GM12864 (cell line): ENCODE results near the gene ANTXRL.
"Not testable (repeated sequence)": the region's sequence is repeated elsewhere in the genome, so short reads cannot be mapped to it uniquely, and the experiment has no call there.

Experiments
- DNase-seq: peaks from one replicate; pipeline ENCODE4 v3.0.0-alpha.2; 2011; ENCODE audit warnings: low read depth
- H3K4me3 ChIP-seq: 2 replicates; pipeline ENCODE4 v1.5.1; 2011; ENCODE audit warnings: mild to moderate bottlenecking, low read depth, low read length, control low read depth
- TF ChIP-seq, protein P1 (sequence below): IDR thresholded peaks from 2 replicates; pipeline ENCODE4 v1.5.1; 2011; ENCODE audit warnings: low read depth, mild to moderate bottlenecking, moderate library complexity, low read length, control low read depth, inconsistent platforms; ENCODE audit errors: missing control alignments

Gene ANTXRL

DNA sequence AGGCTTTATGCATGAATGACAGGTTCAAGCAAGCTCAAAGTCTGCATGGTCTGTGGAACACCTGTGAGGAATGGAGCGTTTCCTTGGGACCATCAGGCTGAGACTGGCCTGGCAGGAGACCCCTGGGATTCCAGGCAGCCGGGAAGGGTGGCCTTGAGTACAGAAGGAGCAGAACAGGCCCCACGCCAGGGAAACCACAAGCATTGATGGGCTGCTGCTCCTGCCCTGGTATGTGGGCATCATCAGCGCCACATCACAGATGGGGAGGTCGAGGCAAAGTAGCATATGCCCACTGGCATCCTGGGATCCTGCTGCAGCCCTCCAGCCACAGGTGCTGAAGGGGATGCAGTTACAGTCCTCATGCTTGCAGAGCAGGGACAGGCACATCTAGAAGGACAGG, 40.9 kb downstream of the ANTXRL start:
- TF ChIP-seq, protein P1, sequence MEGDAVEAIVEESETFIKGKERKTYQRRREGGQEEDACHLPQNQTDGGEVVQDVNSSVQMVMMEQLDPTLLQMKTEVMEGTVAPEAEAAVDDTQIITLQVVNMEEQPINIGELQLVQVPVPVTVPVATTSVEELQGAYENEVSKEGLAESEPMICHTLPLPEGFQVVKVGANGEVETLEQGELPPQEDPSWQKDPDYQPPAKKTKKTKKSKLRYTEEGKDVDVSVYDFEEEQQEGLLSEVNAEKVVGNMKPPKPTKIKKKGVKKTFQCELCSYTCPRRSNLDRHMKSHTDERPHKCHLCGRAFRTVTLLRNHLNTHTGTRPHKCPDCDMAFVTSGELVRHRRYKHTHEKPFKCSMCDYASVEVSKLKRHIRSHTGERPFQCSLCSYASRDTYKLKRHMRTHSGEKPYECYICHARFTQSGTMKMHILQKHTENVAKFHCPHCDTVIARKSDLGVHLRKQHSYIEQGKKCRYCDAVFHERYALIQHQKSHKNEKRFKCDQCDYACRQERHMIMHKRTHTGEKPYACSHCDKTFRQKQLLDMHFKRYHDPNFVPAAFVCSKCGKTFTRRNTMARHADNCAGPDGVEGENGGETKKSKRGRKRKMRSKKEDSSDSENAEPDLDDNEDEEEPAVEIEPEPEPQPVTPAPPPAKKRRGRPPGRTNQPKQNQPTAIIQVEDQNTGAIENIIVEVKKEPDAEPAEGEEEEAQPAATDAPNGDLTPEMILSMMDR, result no peak
- no peak overlapping the region for H3K4me3 ChIP-seq
- DNase-seq, result no peak

DNA sequence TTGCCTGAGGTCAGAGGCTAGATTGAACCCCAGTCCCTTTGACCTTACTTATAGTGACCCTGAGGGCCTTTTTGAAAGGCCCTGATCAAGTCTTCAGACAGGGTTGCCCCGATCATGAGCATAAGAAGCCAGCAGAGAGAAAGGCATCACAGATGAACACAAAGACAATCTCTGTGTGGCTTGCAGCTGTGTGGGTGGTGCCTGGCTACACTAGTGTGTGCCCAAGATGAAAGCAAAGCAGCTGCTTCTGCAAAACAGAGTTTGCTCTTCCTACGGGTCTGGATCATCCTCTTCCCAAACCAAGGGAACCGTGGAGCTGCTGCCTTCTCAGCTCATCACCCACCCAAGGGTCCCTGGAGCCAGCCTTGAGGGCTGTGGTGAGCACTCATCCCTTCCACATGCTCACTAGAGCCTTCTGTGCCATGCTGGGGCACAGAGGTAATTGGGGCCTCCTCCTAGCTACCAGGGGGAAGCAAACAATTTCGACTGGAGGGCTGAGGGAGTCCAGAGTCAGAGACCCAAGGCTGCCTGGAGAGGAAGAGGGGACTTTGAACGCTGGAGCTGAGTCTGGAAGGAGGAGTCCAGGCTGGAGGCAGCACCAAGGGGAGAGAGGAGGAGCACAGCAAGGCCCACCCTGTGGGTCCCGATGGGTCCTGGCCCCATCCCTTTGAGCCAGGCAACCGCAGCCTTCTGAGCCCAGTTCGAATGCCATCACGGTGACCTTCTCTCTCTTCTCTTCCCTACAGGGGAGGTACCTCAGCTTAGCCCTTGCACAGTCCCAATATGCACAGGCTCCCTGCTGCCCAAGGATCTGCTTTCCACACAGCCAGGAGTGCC, 42.3 kb downstream of the ANTXRL start:
- TF ChIP-seq, protein P1, result no peak
- DNase-seq, result no peak
- no peak overlapping the region for H3K4me3 ChIP-seq

DNA sequence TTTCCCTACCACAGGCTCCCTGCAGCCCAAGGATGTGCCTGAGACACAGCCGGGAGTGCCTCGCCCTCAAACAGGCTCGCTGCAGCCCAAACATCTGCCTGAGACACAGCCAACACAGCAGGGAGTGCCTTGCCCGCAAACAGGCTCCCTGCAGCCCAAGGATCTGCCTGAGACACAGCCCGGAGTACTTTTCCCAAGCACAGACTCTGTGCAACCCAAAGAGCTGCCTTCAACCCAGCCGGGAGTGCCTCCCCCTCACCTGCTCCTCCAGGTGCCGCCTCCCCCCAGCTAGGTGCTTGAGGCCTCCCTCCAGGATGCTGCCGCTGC, 42.9 kb downstream of the ANTXRL start:
- H3K4me3 ChIP-seq, result no peak overlapping the region
- DNase-seq, result no peak
- TF ChIP-seq, protein P1, result no peak

DNA sequence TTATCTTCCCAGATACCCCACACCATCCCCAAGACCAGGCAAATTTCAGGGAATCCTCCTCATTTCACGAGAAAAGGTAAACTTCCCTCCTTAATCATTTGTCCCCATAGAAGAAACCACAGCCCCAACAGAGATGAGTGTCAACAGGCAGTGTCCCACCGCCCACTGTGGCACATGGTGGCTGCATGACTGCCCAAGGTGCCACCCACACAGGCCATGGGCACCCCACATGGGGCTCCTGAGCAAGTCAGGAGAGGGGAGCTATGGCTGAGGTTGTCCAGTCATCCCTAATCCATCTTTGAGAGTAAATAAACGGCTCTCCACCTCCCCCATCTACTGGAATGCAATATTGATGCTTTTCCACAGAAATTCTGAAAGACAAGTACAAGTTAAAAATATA, 44.1 kb downstream of the ANTXRL start:
- no peak for DNase-seq

DNA sequence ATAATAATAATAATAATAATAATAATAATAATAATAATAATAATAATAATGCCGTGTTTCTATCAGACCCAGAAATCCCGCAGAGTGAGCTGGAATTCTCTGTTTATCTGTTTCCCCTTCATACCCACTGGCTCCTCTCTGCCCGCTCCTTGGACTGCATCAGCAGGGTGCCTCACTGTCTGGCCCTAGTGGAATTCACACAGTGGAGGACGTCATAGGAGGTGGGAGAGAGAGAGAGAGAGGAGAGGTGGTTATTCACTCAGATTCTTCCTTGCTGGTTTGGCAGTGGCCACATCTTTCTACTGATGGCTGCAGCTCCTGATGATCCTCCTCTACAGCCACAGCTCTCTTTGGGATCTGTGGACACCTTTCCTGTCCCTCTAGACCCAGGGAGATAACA, 78.7 kb downstream of the ANTXRL start:
- DNase-seq, H3K4me3 ChIP-seq: not testable (repeated sequence)

More for the DNA sequence above, 44.1 kb downstream of the ANTXRL start:
- TF ChIP-seq, protein P1, result no peak
- H3K4me3 ChIP-seq, result no peak overlapping the region

DNA sequence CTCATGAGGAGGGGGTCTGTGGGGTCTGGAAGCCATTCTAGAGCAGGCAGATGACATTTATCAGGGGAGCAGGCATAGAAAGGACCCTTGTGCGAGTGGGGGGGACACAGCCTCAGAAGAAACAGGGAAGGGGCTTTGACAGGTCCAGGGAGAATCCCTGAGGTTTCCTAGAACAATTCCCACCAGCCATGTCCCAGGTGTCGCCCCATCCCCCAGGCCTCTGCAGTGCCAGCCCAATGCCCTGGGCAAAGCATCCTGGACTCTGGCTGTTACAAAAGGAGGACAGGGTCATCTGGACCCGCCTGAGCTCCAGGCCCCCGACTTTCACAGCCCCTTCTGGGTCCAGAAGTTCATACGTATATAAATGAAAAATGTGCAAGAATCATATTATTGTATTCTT, 80.4 kb downstream of the ANTXRL start:
- not testable (repeated sequence) for H3K4me3 ChIP-seq, DNase-seq

DNA sequence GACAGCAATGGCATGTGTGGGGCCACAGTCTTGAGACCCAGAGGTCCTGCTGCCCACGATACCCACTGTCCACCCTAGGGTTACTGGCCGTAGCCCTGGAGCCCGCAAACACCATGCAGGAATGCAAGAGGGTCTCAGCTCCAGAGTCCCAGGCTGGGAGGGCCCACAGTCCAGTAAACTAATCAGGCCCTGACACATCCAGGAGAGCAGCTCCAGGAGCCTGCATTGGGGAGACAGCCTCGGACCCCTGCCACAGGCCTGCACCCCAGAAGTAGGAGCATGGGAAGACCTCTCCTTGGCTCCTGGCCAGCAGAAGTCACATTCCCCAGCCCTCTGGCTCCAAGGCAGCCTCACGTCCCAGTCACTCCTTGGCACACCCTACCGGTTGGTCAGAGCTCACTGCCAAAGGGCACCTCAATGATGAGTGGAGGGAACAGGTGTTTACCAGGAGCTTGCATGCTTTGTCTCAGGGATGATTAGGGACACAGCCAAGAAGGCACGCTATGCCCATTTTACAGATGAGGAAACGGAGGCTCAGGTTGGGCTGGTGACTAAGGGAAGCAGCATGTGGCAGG, 81.0 kb downstream of the ANTXRL start:
- DNase-seq, H3K4me3 ChIP-seq: not testable (repeated sequence)

DNA sequence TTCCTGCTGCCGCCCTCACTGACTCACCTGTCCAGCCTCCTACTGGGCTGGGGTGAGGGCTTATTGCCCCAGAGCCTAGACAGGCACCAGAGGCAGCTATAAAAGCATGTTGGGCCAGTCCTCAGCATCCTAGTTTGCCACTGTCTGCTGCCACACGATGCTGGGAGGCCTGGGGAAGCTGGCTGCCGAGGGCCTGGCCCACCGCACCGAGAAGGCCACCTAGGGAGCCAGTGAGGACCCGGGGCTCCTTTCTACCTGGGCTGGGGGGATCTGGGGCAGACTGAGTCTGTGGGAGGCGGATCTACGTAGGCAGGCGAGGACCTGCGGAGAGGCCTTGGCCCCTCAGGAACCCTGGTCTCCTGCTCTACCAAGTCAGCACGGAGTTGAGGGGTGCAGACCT, 82.2 kb downstream of the ANTXRL start:
- H3K4me3 ChIP-seq, DNase-seq: not testable (repeated sequence)

DNA sequence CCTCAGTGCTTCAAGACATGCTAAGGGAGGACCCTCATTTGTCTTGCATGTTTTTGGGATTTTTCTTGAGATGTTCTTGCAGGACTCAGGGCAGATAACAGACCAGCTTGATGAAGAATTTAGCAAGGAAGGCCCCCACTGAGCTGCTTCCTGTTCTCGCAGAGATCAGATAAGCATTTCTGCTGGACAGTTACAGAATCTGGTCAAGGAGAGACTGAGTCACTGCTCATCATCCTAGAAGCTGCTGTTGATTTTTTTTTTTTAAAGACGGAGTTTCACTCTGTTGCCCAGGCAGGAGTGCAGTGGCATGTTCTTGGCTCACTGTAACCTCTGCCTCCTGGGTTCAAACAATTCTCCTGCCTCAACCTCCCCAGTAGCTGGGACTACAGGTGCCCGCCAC, 87.6 kb downstream of the ANTXRL start:
- not testable (repeated sequence) for DNase-seq, H3K4me3 ChIP-seq

DNA sequence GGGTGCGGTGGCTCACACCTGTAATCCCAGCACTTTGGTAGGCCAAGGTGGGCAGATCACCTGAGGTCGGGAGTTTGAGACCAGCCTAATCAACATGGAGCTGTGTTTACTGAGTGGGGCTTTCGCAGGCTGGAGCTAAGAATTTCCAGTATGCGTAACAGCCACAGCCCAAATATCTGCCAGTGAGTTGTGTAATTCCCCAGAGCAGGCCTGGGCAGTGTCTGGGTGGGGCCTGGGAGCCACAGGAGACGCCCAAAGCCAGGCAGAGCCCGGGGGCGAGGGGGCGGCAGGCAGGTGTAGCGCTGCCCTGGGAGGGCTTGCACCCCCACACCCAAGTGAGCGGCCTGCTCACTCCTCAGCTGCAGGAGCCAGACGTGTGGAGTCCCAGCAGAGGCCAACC, 88.6 kb downstream of the ANTXRL start, which contains the start of gene ANXA8L1:
Gene ANXA8L1 (plus strand): TSS at position 371 of the 400 bp plus-strand sequence. CDS start 76 bp downstream, outside the sequence.
- DNase-seq, result not testable (repeated sequence)

DNA sequence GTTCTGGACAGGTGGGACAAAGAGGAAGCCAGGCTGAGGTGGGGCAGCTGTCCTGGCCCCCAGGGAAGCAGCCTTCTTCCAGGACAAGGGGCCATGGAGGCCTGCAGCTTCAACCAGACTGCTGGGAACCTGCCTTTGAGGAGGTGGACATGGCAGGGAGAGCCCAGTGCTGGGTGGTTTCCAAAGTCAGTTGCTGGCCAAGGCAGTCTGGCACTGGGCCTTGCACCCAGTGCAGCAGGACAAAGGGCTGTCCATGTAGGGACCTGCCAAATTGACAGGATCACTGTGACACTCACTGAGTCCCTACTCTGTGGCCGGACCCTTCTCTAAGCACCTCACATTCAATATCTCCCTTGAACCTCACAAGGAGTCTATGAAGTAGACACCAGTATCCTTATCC, 90.2 kb downstream of the ANTXRL start:
- H3K4me3 ChIP-seq, DNase-seq: not testable (repeated sequence)

More for the DNA sequence above, 88.6 kb downstream of the ANTXRL start, which contains the start of gene ANXA8L1:
- H3K4me3 ChIP-seq, result not testable (repeated sequence)

DNA sequence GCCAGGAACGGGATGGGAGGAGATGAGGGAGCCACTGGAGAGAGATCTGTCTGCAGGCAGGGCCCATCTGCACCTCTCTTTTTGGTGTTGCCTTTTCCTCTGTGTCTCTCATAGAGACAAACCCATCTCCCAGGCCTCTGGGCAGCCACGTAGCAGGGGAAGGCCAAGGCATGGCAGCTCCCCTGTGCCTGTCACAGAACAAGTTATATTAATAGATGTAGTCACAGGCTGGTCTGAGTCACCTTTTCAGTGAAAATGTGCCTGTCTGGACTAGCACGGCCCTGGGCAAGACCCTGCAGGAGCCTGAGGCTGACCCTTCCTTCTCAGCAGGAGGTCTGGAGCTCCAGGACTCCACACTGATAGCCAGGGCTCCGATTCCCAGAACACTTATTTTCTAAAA, 90.9 kb downstream of the ANTXRL start:
- H3K4me3 ChIP-seq, DNase-seq: not testable (repeated sequence)

DNA sequence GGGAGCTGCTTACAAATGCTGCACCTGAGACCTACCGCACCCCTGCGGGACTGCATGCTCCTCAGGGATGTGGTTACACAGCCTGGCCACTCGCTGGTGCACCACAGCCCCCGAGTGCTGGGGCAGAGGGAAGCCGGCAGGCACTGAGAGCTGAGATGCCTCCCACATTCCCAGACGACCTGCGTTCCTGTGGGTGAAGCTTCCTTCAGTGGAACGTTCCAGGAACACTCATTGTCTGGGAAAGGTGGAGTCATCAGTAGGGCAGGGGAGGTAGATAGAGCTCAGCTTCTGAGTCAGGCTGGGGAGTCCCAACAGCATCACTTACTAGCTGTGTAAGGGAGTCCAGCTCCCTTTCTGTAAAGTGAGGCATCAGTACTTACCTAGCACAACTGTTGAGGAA, 91.3 kb downstream of the ANTXRL start:
- not testable (repeated sequence) for H3K4me3 ChIP-seq, DNase-seq

DNA sequence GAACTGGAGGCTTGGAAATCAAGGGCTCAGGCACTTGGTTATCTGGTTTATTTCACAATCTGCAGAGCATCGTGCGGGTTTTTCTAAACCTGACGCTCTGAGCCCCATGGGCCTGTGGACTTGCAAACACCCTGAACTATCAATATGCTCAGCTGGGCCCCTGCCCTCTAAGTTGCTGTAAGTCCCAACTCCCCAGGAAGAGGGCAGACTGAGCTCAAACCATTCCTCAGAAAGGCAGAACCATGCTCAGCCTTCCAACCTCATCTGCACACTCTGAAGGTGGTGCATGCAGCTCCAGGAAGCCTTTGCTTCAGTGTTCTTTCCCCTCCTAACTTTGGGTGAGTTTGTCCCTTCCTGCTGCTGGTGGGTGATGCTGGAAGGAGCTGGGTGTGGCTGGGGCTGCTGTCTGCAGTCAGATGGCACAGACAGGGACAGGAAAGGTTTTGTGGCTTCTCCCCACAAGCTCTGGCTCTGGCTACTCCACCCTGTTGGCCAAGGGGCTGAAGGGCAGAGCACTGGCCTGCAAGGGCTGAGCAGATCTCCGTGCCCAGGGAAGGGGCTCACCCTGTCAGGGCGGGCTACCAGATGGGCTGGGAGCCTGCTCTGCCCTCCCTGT, 92.5 kb downstream of the ANTXRL start:
- not testable (repeated sequence) for DNase-seq, H3K4me3 ChIP-seq
